Pancreas (tissue), 10 donors: ENCODE results near the gene LHFPL2. TPM values are rescaled to one million over a fixed set of nuclear protein-coding genes. Genes with fewer than 3 reads are reported as not detected.
"Not testable (repeated sequence)": the region's sequence is repeated elsewhere in the genome, so short reads cannot be mapped to it uniquely, and the experiment has no call there.

Experiments used
- ATAC-seq, 4 donors: fragments of 200-7000 bp; cut with Tn5 transposase; one replicate each; pipeline versions ENCODE4 v1.8.0 to v1.9.1; 2020; ENCODE audit warnings: mild to moderate bottlenecking in 4 of 4, moderate library complexity in 4 of 4
- DNase-seq, 6 donors: peaks; one replicate each; pipeline ENCODE4 v3.0.0-alpha.2; 2020
- FAIRE-seq: peaks from 2 replicates; lab custom pipeline; 2012; peaks lifted over from hg19 to GRCh38; lab: Jason Lieb, UNC
- H3K27ac ChIP-seq, 4 donors: fragments of 200-600 bp; sonication (generic); 1 replicate in 3 of 4; 2 replicates in 1 of 4; pipeline versions ENCODE4 v1.5.0 to v1.8.0; 2020
- H3K27me3 ChIP-seq, 4 donors: fragments of 200-600 bp; one replicate each; pipeline ENCODE4 v1.8.0; 2021
- H3K36me3 ChIP-seq, 3 donors: fragments of 200-600 bp; sonication (generic) in 1 of 3; one replicate each; pipeline versions ENCODE4 v1.5.0 to v1.8.0; 2020 to 2021
- H3K4me1 ChIP-seq, 3 donors: fragments of 200-600 bp; one replicate each; pipeline ENCODE4 v1.8.0; 2021
- H3K4me3 ChIP-seq, 4 donors: fragments of 200-600 bp; sonication (generic) in 2 of 4; one replicate each; pipeline versions ENCODE4 v1.5.0 to v1.8.0; 2020 to 2021
- H3K9me3 ChIP-seq, 4 donors: fragments of 200-600 bp; one replicate each; pipeline ENCODE4 v1.8.0; 2021
- WGBS, 2 donors: extraction: QIAGEN DNeasy Blood & Tissue Kit; methylation state at CpG; one replicate each; pipeline ENCODE4 v1.1.7; 2013; 5-methylcytosine and 5-hydroxymethylcytosine counted together
- intact Hi-C, 3 donors: fragments of 100-400 bp; cut with DNase I; formaldehyde crosslinking; loops; one replicate each; pipeline versions ENCODE4 v1.11.1 to v1.14.2; 2022
- polyA plus RNA-seq, 2 donors: library from polyadenylated mRNA; stranded (reverse); fragments of 200-250 nt; gene quantifications; one replicate each; pipeline ENCODE4 v1.2.3, GENCODE V29; 2013
- total RNA-seq, 6 donors: library from RNA; stranded (reverse); fragmentation: NEBNext Ultra II Directional in 4 of 6; extraction: Animal tissue kit (Norgen Biotek cat#: 25700) in 4 of 6; gene quantifications; one replicate each; pipeline versions ENCODE4 v1.2.1 to v1.2.4, GENCODE V29; 2021 to 2023
- TF ChIP-seq, protein P1 (sequence below), 4 donors: fragments of 200-600 bp; sonication (generic) in 3 of 4; IDR thresholded peaks; one replicate each; pipeline versions ENCODE4 v1.5.0 to v1.8.0; 2021; ENCODE audit warnings: antibody characterized with exemption in 4 of 4
- donor health status: healthy with polysubstance abuse.
- donor health status: DM: no; HTN: no; CAD: no; lungs with moderate emphysema.
- donor health status: DM: no; HTN: no; CAD: no.
- donor health status: control.
- donor health status: control.
- donor health status: Bipolar disorder and iron deficiency.
- donor health status: DM: yes; HTN: yes; CAD: no.
- donor health status: DM: no; HTN: no; CAD: no.
- donor health status: DM: no; HTN: no; CAD: no.
- donor health status: DM: yes; HTN: yes; CAD: no.

LHFPL2 gene
- total and polyA plus RNA-seq, 8 donors: 4.0 to 28.4 (median 13.0) TPM

DNA sequence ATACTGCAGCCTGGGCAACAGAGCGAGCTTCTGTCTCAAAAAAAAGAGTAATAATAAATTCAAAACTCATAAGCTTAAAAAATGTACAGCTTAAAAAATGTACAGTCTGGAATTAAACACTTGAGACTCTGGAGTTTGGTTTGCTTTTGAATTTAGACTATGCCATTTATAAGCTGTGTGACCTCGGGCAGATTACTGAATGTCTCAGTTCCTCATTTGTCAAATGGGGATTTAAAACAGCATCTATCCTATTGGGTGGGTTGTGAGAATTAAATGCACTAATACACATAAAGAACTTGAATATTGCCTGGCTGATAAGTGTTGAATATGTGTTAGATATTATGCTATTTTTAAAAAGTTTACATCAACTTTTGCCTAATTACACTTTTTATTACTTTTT lies 189.7 kb downstream of the LHFPL2 start:
- intact Hi-C loops: no loop called here
- FAIRE-seq (no peak), ATAC-seq (no peak), DNase-seq (no peak)
- no peaks in the 10 kb centered on the region for H3K36me3 ChIP-seq
- H3K27me3 ChIP-seq: no peaks in the 10 kb centered on the region
- H3K4me3 ChIP-seq: no peak overlapping the region
- WGBS, 2 donors: 93% methylated on average over 2 of the region's 2 CpGs
- no peak overlapping the region for H3K27ac ChIP-seq
- no peaks in the 10 kb centered on the region for H3K9me3 ChIP-seq
- TF ChIP-seq, protein P1, sequence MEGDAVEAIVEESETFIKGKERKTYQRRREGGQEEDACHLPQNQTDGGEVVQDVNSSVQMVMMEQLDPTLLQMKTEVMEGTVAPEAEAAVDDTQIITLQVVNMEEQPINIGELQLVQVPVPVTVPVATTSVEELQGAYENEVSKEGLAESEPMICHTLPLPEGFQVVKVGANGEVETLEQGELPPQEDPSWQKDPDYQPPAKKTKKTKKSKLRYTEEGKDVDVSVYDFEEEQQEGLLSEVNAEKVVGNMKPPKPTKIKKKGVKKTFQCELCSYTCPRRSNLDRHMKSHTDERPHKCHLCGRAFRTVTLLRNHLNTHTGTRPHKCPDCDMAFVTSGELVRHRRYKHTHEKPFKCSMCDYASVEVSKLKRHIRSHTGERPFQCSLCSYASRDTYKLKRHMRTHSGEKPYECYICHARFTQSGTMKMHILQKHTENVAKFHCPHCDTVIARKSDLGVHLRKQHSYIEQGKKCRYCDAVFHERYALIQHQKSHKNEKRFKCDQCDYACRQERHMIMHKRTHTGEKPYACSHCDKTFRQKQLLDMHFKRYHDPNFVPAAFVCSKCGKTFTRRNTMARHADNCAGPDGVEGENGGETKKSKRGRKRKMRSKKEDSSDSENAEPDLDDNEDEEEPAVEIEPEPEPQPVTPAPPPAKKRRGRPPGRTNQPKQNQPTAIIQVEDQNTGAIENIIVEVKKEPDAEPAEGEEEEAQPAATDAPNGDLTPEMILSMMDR (IDR thresholded peaks at IDR 0.05): no peak
- no peaks in the 10 kb centered on the region for H3K4me1 ChIP-seq

DNA sequence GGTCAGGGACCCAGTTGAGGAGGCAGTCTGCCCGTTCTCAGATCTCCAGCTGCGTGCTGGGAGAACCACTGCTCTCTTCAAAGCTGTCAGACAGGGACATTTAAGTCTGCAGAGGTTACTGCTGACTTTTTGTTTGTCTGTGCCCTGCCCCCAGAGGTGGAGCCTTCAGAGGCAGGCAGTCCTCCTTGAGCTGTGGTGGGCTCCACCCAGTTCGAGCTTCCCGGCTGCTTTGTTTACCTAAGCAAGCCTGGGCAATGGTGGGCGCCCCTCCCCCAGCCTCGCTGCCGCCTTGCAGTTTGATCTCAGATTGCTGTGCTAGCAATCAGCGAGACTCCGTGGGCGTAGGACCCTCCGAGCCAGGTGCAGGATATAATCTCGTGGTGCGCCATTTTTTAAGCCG lies 191.1 kb downstream of the LHFPL2 start:
- intact Hi-C loops, FAIRE-seq, DNase-seq: not testable (repeated sequence)

DNA sequence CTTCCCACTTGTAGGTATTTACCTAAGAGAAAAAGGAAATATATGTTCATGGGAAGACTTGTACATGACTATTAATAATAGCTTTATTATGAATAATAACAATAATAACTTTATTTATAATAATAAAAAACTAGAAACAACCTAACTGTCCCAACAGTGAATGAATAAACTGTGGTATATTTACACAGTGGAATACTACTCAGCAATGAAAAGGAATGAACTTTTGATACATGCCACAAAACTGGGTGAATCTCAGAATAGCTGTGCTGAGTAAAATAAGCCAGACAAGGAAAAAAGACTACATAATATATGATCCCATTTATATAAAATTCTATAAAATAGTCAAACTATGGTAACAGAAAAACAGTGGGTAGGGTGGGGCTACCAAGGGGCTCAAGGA lies 199.5 kb downstream of the LHFPL2 start:
- H3K27me3 ChIP-seq: no peaks in the 10 kb centered on the region
- no peaks in the 10 kb centered on the region for H3K4me1 ChIP-seq
- H3K9me3 ChIP-seq: no peaks in the 10 kb centered on the region
- ATAC-seq (no peak), FAIRE-seq (no peak), DNase-seq (no peak)
- intact Hi-C loops: no loop called here
- TF ChIP-seq, protein P1 (IDR thresholded peaks at IDR 0.05): no peak
- H3K4me3 ChIP-seq: no peak overlapping the region
- no peaks in the 10 kb centered on the region for H3K36me3 ChIP-seq
- H3K27ac ChIP-seq: no peak overlapping the region

More for the DNA sequence above, 191.1 kb downstream of the LHFPL2 start:
- not testable (repeated sequence) for H3K27me3 ChIP-seq, H3K36me3 ChIP-seq, ATAC-seq, H3K4me3 ChIP-seq, H3K9me3 ChIP-seq, H3K4me1 ChIP-seq, H3K27ac ChIP-seq
- 81 to 86% methylated on average over 9 to 14 of the region's 14 CpGs for WGBS, 2 donors

DNA sequence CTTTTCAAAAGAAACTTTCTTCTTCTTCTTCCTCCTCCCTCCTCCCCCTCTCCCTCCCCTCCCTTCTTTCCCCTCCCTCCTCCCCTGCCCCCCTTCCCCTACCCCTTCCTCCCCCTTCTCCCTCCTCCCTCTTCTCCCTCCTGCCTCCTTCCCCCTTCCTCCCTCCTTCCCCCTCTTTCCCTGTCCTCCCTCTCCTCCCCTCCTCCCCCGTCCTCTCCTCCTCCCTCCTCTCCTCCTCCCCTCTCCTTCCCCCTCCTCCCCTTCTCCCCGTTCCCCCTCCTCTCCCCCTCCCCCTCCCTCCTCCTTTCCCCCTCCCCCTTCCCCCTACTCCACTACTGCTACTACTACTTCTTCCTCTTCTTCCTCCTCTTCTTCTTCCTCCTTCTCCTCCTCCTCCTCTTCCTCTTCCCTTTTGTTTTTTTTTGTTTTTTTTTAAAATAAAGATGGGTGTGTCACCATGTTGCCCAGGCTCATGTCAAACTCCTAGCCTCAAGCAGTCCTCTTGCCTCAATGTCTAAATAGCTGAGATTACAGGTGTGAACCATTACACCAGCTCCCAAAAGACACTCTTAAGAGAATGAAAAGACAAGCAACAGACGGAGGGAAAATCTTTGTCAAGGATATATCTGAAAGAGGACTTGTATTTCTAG lies 200.7 kb downstream of the LHFPL2 start:
- H3K4me3 ChIP-seq: no peak overlapping the region
- H3K27me3 ChIP-seq: no peaks in the 10 kb centered on the region
- intact Hi-C loops: no loop called here
- FAIRE-seq (no peak), ATAC-seq (no peak), DNase-seq (no peak)
- no peak overlapping the region for H3K27ac ChIP-seq
- WGBS, 2 donors: 87 to 93% methylated on average over 3 of the region's 3 CpGs
- no peaks in the 10 kb centered on the region for H3K36me3 ChIP-seq
- TF ChIP-seq, protein P1 (IDR thresholded peaks at IDR 0.05): no peak
- H3K4me1 ChIP-seq: no peaks in the 10 kb centered on the region
- no peaks in the 10 kb centered on the region for H3K9me3 ChIP-seq
